CD1c-positive myeloid dendritic cell (primary cell): ENCODE results near the gene TRANK1.
"Not testable (repeated sequence)": the region's sequence is repeated elsewhere in the genome, so short reads cannot be mapped to it uniquely, and the experiment has no call there.

Experiments
- DNase-seq: peaks from one replicate; pipeline ENCODE4 v3.0.0-alpha.2; 2016; ENCODE audit errors: extremely low spot score

Gene TRANK1

GRCh38 chr3:36892457-36893136, 52.3 kb downstream of the TRANK1 start:
- no peak for DNase-seq

GRCh38 chr3:36891701-36892160, 53.1 kb downstream of the TRANK1 start:
- no peak for DNase-seq

- not testable (repeated sequence) for DNase-seq
Measured at GRCh38 chr3:36891097-36891496, 53.8 kb downstream of the TRANK1 start.

- no peak for DNase-seq
Measured at GRCh38 chr3:36890261-36890660, 54.6 kb downstream of the TRANK1 start.

- DNase-seq = no peak
Measured at GRCh38 chr3:36881735-36882134, 63.1 kb downstream of the TRANK1 start.

GRCh38 chr3:36879842-36880241, 65.0 kb downstream of the TRANK1 start:
- not testable (repeated sequence) for DNase-seq

GRCh38 chr3:36877930-36878685, 66.7 kb downstream of the TRANK1 start:
- no peak for DNase-seq

- peak; percentile 39 for DNase-seq
Measured at GRCh38 chr3:36876181-36876936, 68.5 kb downstream of the TRANK1 start.

GRCh38 chr3:36875397-36875796, 69.5 kb downstream of the TRANK1 start:
- DNase-seq = no peak

GRCh38 chr3:36874424-36874823, 70.4 kb downstream of the TRANK1 start:
- no peak for DNase-seq

GRCh38 chr3:36871379-36872126, 73.3 kb downstream of the TRANK1 start:
- no peak for DNase-seq

GRCh38 chr3:36868614-36869436, 76.0 kb downstream of the TRANK1 start:
- DNase-seq = peak; percentile 68

- DNase-seq = no peak
Measured at GRCh38 chr3:36867810-36868209, 77.0 kb downstream of the TRANK1 start.

GRCh38 chr3:36866368-36866767, 78.5 kb downstream of the TRANK1 start:
- no peak for DNase-seq

GRCh38 chr3:36864180-36865053, 80.4 kb downstream of the TRANK1 start:
- DNase-seq = peak; percentile 2

GRCh38 chr3:36862076-36862755, 82.6 kb downstream of the TRANK1 start:
- DNase-seq = no peak

- no peak for DNase-seq
Measured at GRCh38 chr3:36859494-36859893, 85.4 kb downstream of the TRANK1 start.

- no peak for DNase-seq
Measured at GRCh38 chr3:36852071-36852470, 92.8 kb downstream of the TRANK1 start.

GRCh38 chr3:36850743-36851142, 94.1 kb downstream of the TRANK1 start:
- no peak for DNase-seq
